Fibroblast of lung (primary cell): ENCODE data around the gene SERGEF.

ENCODE experiments used
- CTCF ChIP-seq, 2 donors: IDR thresholded peaks in 1 of 2; conservative IDR thresholded peaks in 1 of 2; 1 replicate in 1 of 2; 2 replicates in 1 of 2; pipeline ENCODE4 v1.5.1; 2011 to 2012; ENCODE audit warnings: low read length in 2 of 2, control low read depth in 1 of 2, inconsistent platforms in 1 of 2, low read depth in 1 of 2, mild to moderate bottlenecking in 1 of 2
- EZH2 ChIP-seq: IDR thresholded peaks from 2 replicates; pipeline ENCODE4 v1.5.1; 2012; ENCODE audit warnings: low read length, control low read depth, mild to moderate bottlenecking; ENCODE audit errors: missing control alignments

GRCh38 chr11:17748044-17748443 is 264.8 kb downstream of the SERGEF start:
- TF ChIP-seq CTCF (conservative IDR thresholded peaks at IDR 0.05 in 1 of 2, IDR thresholded peaks at IDR 0.05 in 1 of 2; ENCODE audit: low read depth in 1 of 2, low read length in 2 of 2) = no peak
- TF ChIP-seq EZH2 = no peak
